NCI-H2196 treated with DMSO at 0.1 percent for 48 hours (cell line): Measurements from ENCODE around the gene DENND1B.

Source experiments
- DNase-seq: peaks from one replicate; lab custom pipeline; 2025; ENCODE audit not compliant: unreplicated experiment; lab: John Stamatoyannopoulos, UW

The DENND1B gene

DNA sequence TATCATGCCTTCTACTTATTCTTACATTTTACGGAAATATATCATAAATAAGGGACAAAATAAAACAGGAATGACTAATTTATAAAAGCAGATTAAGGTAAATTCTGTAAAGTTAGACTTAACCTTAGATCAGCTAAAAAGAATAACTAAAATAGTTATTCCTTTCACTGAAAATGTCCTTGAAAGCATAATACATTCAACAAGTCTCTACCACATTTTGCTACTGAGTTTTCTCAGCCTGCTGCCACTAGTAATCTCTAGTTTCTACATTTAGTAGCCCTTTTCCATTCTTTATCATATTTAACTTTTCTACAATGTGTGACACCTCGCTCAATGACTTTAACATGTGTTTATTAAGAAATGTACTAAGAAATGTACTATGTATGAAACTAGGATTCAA is 89.0 kb downstream of the DENND1B start:
- DNase-seq = no peak

DNA sequence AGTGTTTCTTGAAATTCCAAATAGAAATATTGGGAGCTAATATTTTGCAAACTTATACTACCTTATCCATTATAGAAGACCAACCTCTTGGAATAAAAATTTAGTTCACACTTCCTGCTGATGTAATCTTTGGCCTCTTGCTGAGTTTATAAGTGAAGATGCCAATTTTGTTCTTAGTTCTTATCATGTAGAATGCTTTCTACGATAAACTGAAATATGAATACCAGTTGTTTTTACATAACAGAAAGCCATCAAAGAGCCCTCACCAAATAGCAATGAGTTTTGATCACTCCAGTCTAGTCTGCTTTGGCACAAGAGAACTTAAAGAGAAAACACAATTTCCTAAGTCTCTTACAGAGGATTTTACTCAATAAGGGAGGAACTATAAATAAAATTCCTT is 89.5 kb downstream of the DENND1B start:
- no peak for DNase-seq

DNA sequence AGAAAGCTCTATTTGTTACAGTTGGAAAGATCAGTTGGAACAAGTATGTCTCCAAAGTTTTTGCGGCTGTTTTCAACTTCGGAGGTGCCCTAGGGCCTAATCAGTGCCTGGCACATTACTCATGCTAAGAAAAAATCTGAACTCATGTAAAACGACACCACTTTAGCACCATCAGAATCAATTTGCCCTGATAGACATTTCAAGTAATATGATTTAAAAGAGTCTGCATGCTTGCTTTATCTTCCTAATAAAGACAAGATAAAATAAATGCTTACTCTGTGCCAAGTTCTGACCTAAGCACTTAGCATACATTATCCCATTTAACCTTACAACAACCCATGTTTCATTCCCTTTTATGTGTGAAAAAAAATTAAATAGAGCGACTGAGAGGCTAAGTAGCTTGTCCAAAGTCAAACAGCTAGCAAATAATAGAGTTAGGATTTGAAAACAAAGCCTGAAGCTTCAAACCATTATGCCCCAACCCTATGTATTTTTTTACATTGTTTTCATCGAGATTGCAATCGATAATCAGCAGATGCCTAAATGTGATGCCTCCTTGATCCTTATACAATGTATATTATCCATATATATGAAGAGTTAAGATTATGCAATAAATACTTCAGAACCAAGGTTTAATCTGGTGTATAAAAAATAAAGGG is 91.3 kb downstream of the DENND1B start:
- no peak for DNase-seq

DNA sequence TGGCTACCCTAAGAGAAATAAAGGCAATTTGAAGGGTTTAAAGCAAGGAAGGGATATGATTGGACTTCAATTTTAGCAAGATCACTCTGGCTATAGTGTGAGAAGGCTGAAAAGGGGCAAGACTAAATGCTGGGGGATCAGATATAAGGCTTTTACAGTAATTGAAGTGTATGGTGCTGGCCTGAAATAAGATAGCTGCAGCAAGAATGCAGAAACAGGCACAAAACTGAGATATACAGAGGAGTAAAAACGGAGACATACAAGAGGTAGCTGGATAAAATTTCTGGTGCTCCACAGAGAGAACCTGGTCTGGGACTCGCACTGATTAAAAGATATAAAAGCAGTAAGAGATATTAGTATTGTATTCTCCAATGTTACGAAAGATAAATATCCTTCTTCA is 92.0 kb downstream of the DENND1B start:
- DNase-seq = no peak

DNA sequence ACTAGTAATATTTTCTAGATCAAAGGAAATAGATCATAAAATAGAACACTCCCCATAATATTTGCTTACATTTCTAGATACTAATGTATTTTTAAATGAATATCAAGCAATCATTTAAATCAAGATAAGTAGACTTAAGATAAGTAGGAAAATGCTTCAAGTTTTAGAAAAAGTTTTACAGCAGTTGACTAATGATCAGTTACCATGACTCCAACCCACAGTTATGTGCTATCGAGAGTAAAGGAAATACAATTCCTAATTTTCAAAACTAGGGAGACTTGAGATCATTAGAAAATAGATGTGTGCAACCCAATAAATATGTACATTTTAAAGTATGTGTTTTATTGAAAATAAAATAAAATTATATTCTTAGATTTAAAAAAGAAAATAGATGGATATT is 95.0 kb downstream of the DENND1B start:
- DNase-seq = no peak

DNA sequence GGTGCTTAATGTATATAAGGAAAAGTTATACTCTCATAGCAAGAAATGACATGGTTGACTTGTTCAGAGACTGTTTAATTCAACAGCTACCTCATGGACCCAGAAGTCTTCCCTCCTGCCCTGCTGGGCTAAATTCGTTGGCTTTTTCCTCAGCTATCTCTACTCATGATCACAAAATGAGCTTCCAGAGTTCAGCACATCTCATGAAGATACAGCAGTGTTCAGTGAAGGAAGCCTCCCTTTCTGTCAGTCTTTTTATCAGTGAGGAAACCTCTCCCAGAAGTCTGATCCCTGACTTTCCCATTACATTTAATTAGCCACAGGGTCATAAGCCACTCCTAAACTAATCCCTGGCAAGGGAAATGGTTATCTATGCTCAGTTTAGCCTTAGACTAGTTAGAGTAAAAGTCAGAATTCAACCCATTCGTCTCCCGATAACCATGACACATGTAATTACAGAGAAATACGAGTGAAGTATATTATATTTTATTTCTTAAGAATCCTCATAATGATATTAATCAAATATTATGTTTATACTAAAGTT is 97.5 kb downstream of the DENND1B start:
- no peak for DNase-seq

DNA sequence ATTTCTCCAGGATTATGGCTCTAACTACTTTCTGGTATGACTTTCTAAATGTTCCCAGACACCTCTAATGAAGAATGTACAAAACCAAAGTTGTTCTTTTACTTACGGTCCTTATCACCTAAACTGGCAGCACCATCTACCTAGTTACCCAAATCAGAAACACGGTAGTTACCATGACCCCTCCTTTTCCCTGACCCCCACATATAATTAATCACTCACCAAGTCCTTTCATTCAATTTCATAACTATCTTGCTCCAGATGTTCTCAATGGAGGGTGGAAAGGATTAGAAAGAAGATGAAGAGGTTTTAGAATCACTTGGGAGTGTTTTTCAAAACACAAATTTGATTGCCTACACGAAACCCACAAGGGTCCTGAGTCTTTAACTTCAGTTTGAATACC is 98.0 kb downstream of the DENND1B start:
- no peak for DNase-seq

DNA sequence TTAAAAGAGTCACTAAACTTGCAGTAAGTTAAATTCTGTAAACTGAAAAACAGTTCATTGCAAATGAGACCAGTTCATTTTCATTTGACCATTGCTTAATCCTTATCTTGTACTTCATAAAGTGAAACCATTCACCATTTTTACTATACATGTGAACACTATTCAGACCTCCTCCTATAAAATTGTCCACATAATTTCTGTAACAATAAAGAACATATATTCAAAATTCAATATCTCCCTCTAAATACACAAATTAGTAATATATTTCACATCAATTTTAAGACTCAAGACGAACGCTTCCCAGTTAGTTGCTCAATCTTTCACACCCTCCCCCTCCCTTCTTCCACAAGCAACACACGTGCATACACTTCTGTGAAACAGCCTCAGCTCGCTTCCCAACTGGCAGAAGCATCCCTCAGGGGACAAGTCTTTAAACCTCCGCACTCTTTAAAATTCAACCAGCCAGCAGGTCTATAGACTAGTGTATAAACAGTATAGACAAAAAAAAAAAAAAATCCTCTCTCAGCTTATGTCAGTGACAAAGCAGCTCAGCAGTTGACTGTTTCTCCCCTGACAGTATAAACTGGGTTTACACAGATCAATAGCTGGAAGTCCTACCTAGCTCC is 99.6 kb downstream of the DENND1B start:
- DNase-seq = no peak

DNA sequence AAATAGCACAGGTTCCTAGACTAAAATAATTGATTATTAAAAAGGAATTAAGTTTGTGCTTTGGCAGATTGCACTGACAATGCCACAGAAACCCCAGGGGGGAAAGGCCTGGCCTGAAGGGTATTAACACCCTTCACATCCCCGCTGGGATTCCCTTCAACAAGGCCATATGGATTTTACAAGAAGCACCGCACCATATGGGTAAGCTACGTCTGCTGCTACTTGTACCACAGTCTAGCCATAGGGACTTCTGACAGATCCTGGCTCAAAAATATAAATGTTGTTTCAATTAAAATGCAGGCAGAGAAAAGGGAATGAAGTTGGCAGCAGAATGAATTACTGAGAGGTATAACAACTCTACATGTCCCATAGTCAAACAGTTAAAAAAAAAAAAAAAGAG is 101.0 kb downstream of the DENND1B start:
- DNase-seq = no peak

DNA sequence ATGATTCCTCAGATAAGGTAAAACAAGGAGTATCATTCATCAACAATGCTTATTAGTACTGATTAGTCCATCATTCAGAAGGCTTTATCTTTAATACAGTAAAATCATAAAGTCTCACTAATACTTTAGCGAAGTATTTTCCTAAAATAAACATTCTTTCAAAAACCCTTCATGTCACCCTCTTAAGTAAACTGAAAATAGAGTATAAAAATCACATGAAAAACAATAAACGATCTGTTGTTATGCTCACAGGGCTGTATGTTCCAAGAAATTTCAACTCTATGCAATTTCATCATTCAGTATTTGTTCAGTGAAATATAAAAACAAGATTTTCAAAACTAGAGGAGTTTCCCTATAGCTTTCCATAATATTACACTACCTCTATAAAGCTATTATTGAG is 102.0 kb downstream of the DENND1B start:
- no peak for DNase-seq

DNA sequence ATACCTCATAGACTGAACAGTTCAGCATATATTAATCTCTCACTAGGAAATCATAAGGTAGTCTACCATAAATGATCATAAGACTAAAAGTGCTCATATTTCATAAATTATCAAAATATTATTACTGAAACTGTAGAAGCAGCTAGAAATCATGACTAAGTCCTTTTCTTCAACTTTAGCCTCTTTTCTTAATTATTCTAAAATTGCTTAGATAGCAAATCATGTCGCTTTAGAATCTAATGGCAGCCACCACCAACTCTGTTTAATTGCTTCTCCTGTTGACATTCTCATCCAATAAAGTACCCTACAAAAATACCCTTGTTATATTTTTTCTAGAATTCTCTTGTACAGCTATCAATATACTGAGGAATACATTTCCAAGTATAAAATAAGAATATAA is 102.9 kb downstream of the DENND1B start:
- no peak for DNase-seq

DNA sequence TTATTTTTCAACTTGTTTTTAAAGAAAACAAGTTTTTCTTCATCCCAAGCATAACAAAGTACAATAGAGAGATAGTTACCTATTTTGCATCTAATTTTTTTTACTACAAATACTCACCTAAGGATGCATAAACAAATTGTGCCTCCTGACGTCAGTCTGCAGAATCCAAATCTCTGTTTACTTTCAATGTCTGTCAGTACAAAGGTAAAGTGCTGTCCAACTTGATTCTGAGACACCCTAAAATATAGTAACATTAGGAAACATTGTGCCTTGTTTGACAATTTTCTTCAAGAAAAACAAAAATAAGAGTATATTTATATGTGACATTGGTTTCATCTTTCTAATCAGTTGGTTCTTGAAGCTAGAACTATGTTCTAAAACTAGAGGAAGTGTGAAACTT is 103.4 kb downstream of the DENND1B start:
- no peak for DNase-seq

DNA sequence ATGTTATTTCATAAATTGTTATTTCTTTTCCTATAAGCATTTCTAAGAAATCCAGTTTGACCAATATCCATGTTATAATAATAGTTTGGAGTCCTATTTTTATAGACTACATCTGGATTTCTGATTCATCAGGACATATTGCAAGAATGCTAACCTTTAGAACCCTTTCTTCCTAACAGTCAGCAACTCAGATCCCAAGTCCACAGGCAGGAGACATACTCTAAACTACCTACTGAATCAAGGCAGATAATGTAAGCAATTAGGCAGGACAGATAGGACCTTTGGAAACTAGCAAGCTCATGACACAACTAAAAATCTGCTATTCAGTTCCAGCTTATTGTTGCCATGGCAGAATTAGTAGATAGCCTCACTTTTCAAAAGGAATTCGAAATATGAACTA is 104.1 kb downstream of the DENND1B start:
- DNase-seq = no peak

DNA sequence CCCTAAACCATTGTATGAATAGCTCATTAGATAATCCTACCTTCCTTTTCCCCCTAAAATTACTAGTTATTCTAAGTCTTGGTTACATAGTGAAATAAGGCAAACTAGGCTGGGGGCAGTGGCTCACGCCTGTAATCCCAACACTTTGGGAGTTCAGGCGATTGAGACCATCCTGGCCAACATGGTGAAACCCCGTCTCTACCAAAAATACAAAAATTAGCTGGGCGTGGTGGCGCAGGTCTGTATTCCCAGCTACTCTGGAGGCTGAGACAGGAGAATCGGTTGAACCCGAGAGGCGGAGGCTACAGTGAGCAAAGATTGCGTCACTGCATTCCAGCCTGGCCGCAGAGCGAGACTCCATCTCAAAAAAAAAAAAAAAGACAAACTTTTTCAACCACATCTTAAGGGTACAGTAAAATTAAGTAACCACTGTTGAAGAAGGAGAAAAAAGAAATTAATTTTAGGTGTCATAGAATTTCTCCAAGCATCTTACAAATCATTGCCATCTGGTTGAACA is 108.5 kb downstream of the DENND1B start:
- no peak for DNase-seq

DNA sequence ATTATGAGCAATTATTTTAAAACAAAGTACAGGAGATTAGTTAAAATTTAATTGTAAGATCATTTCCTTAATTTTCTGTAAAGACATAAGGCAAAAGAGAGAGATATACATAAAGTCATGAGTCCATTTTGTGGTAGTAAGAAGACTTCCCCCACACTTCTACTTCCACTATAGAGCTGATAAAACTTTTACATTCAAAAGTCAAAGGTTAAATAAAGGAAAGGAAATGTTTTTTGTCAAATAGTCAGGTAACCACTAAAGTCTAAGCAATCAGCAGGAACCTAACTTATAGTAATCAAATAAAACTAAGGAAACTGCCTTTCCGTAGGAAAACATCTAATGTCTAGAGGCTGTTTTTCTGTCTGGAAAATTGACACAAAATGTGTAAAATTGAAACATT is 110.9 kb downstream of the DENND1B start:
- DNase-seq = no peak

DNA sequence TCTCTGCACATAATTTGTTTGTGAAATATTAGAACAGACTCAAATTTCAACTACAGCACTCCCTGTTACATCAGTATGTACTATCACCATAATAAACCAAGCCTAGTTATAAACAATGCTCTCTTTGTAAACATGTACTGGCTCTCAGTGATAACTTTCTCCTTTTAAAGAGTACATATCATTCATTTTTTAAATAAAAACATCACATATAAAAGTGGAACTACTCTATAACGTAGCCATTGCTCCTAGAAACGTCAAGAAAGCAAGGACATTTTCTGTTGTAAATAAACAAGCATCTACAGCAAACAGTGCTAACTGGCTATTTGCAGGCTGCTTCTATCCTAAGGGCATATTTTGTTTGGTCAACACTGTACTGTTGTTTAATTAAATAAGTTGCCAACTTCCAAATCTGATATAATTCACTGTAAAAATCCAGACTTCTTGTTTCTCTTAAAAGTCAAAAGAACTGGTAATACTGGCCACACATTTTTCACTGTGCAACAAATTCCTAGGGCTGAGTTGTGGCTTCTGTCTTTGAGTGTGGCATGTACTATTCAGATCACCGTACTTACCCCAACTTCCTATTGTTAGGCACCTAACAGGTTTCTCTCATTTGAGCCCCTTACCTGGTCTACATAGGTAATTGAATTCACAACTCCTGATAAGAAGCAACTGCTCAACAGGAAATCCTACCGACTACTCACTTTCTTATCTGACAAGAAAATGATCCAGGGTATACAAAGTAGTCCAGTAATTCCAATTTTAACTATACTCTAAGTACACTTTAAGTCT is 111.9 kb downstream of the DENND1B start:
- no peak for DNase-seq

DNA sequence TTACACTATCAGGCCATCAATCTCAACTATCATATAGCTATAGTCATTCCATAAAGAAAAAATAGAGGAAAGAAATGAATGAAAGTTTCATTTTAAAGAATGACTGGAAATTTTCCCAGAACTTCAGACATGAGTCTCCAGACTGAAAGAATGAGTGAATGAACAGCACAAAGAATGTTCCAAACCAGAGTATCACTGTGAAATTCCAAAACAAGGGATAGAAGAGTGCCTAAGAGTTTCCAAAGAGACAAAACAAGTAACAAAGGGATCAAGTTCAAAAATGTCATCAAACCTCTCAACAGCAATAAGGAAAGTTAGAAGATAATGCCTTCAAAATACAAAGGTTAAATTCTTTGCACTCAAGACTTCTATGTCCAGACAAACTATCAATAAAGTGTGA is 114.9 kb downstream of the DENND1B start:
- DNase-seq = no peak

DNA sequence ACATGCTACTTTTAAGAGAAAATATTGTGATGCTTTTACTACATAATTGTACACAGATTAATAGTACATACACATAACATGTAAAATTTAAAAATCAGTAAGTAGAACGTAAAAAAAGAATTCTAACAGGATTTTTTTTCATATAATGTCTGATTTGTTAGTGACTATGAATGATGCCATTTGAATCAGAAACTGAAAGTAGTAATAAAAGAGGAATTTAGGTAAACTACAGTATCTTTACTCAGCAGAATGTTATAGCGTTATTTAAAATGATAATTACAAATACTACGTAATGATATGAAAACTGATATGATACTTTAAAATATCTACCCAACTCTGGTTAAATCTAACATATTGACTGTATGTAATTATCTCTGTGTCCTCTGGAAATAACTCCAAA is 116.1 kb downstream of the DENND1B start:
- DNase-seq = no peak

DNA sequence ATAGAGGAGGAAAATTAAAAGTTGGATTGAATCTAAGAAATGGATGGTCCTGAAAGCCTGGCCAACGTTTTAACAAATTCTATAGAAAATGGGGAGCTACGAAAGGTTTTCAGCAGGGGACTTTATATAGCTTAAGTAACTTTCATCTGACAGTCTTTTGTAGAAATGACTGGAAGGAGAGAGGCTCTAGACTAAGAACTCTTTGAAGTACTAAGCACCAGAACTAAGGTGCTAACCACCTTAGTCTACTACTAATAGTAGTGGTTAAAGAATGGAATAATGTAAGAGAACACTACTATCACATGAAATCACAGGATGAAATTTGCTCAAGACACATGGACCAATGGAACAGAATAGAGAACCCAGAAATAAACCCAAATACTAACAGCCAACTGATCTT is 126.1 kb downstream of the DENND1B start:
- DNase-seq = no peak

DNA sequence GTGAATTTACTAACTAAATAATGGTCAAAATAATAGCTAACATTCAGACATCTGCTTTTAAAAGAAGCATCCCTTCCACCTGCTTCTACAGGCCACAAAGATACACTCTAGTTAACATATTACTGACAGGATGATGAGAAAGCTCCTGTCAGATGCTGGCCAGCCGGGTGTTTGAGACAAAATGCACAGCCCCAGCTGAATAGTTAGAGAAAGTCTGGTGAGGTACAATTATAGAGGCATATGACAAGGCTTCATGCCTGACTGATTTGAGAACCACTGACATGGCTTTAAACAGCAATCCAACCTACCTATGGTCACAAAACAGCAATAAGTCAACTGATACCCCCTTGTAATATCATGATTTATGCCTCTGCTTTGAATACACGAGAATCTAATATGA is 137.0 kb downstream of the DENND1B start:
- DNase-seq = no peak

DNA sequence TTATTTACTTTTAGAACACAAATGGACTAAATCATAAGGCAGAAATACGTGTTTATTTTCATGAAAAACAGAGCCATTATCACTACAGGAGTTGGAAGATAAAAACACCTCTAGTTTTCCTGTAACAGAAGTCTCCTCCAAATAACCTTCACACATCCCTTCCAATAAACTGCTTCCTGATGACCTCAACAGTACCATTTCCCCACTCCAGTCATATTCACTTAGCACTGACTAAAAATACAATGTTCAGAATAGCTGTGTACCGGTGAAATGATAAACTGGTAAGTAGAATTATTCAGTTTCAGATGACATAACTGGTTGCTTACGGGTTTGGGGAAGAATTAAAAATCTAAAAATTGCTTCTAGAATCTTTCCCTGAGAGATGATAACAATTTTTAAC is 137.9 kb downstream of the DENND1B start:
- no peak for DNase-seq
